Testis (tissue), 3 donors: ENCODE results near the gene CAPNS2. TPM values are rescaled to one million over a fixed set of nuclear protein-coding genes. Genes with fewer than 3 reads are reported as not detected.

ENCODE experiments used
- DNase-seq: peaks from one replicate; pipeline ENCODE4 v3.0.0-alpha.2; 2019
- H3K27ac ChIP-seq, 2 donors: fragments of 200-600 bp; sonication (generic); one replicate each; pipeline ENCODE4 v1.5.1; 2019
- H3K27me3 ChIP-seq: fragments of 200-600 bp; sonication (generic); one replicate; pipeline ENCODE4 v1.5.1; 2019
- H3K36me3 ChIP-seq: fragments of 200-600 bp; sonication (generic); one replicate; pipeline ENCODE4 v1.5.1; 2017; ENCODE audit warnings: low read depth; ENCODE audit errors: missing control alignments
- H3K4me1 ChIP-seq: fragments of 200-600 bp; sonication (generic); one replicate; pipeline ENCODE4 v1.5.1; 2019
- H3K4me3 ChIP-seq, 2 donors: fragments of 200-600 bp; sonication (generic); one replicate each; pipeline ENCODE4 v1.5.1; 2017 to 2019
- H3K9me3 ChIP-seq: fragments of 200-600 bp; sonication (generic); one replicate; pipeline ENCODE4 v1.5.1; 2017
- CTCF ChIP-seq, 3 experiments: fragments of 450-650 bp in 2 of 3; fragments of 200-600 bp in 1 of 3; sonication (generic) in 1 of 3; IDR thresholded peaks; one replicate each; pipeline ENCODE4 v1.5.1; 2016 to 2019; ENCODE audit warnings: antibody characterized with exemption in 3 of 3, mild to moderate bottlenecking in 2 of 3, moderate library complexity in 1 of 3
- POLR2A ChIP-seq: fragments of 450-650 bp; IDR thresholded peaks from one replicate; pipeline ENCODE4 v1.6.1; 2017; ENCODE audit warnings: antibody characterized with exemption, mild to moderate bottlenecking, moderate library complexity
- WGBS, 2 donors: methylation state at CpG; one replicate each; pipeline ENCODE4 v1.1.5; 2018; 5-methylcytosine and 5-hydroxymethylcytosine counted together
- intact Hi-C: fragments of 100-400 bp; cut with DNase I; formaldehyde crosslinking; loops from one replicate; pipeline ENCODE4 v1.15.1; 2023; ENCODE audit warnings: low total_unique reads
- polyA plus RNA-seq: library from polyadenylated mRNA; stranded (reverse); fragments of 350-450 nt; fragmentation: Illumina TruSeq; extraction: RNeasy Lipid Tissue Mini Kit (QIAGEN cat#74804); gene quantifications from one replicate; pipeline ENCODE4 v1.2.3, GENCODE V29; 2014; ENCODE audit warnings: low read depth, low replicate concordance; ENCODE audit not compliant: insufficient read depth
- total RNA-seq, 2 donors: library from RNA; depleted of rRNA; stranded (reverse); fragments of >200 nt; gene quantifications; one replicate each; pipeline ENCODE4 v1.2.3, GENCODE V29; 2016

The CAPNS2 gene
- total and polyA plus RNA-seq, 3 donors from 2014 or later, result 0.74 to 1.0 TPM; not detected in 1

GRCh38 chr16:55570159-55570558 is 3.7 kb downstream of the CAPNS2 start:
- Histone ChIP-seq H3K4me3 (no peak overlapping the region), H3K27me3 (no peaks in the 10 kb centered on the region), H3K4me1 (no peaks in the 10 kb centered on the region), H3K27ac (no peak overlapping the region), H3K36me3 (no peaks in the 10 kb centered on the region), H3K9me3 (no peaks in the 10 kb centered on the region)
- TF ChIP-seq POLR2A (no peak), CTCF (IDR thresholded peaks at IDR 0.05) (no peak)
- no peak for DNase-seq
- intact Hi-C loops, result no loop called here
- 83 to 88% methylated on average over 5 of the region's 5 CpGs for WGBS, 2 donors

GRCh38 chr16:55571191-55571897 is 4.9 kb downstream of the CAPNS2 start:
- H3K27ac ChIP-seq, result no peak overlapping the region
- TF ChIP-seq POLR2A, result no peak
- TF ChIP-seq CTCF (IDR thresholded peaks at IDR 0.05), result no peak
- H3K9me3 ChIP-seq, result no peaks in the 10 kb centered on the region
- no peaks in the 10 kb centered on the region for H3K4me1 ChIP-seq
- no peaks in the 10 kb centered on the region for H3K27me3 ChIP-seq
- WGBS, 2 donors, result 50 to 57% methylated on average over 1 of the region's 1 CpG
- intact Hi-C loops, result no loop called here
- H3K4me3 ChIP-seq, result no peak overlapping the region
- DNase-seq, result no peak
- no peaks in the 10 kb centered on the region for H3K36me3 ChIP-seq

GRCh38 chr16:55572439-55572838 is 6.0 kb downstream of the CAPNS2 start:
- Histone ChIP-seq H3K4me3 (no peak overlapping the region), H3K27me3 (no peaks in the 10 kb centered on the region), H3K36me3 (no peaks in the 10 kb centered on the region), H3K9me3 (no peaks in the 10 kb centered on the region), H3K27ac (no peak overlapping the region), H3K4me1 (no peaks in the 10 kb centered on the region)
- 94 to 98% methylated on average over 4 of the region's 4 CpGs for WGBS, 2 donors
- DNase-seq, result no peak
- TF ChIP-seq POLR2A (no peak), CTCF (IDR thresholded peaks at IDR 0.05) (no peak)
- intact Hi-C loops, result no loop called here

- intact Hi-C loops, result no loop called here
- DNase-seq, result no peak
- Histone ChIP-seq H3K27ac (no peak overlapping the region), H3K36me3 (no peaks in the 10 kb centered on the region), H3K27me3 (no peaks in the 10 kb centered on the region), H3K4me3 (no peak overlapping the region), H3K4me1 (no peaks in the 10 kb centered on the region), H3K9me3 (no peaks in the 10 kb centered on the region)
- 85 to 91% methylated on average over 2 of the region's 2 CpGs for WGBS, 2 donors
- TF ChIP-seq POLR2A, result no peak
- no peak for TF ChIP-seq CTCF (IDR thresholded peaks at IDR 0.05)
Measured at GRCh38 chr16:55574811-55575210, 8.3 kb downstream of the CAPNS2 start.

GRCh38 chr16:55575496-55575895 is 9.0 kb downstream of the CAPNS2 start:
- H3K36me3 ChIP-seq, result no peaks in the 10 kb centered on the region
- no peak for TF ChIP-seq POLR2A
- TF ChIP-seq CTCF (IDR thresholded peaks at IDR 0.05), result no peak
- no peaks in the 10 kb centered on the region for H3K27me3 ChIP-seq
- H3K9me3 ChIP-seq, result no peaks in the 10 kb centered on the region
- intact Hi-C loops, result no loop called here
- no peaks in the 10 kb centered on the region for H3K4me1 ChIP-seq
- H3K27ac ChIP-seq, result no peak overlapping the region
- WGBS, 2 donors, result 71 to 79% methylated on average over 1 of the region's 1 CpG
- no peak for DNase-seq
- H3K4me3 ChIP-seq, result no peak overlapping the region
